NCI-H2107 (cell line): ENCODE measurements around the gene PKD1.

ENCODE experiments used
- DNase-seq: peaks from one replicate; lab custom pipeline; 2025; lab: John Stamatoyannopoulos, UW

PKD1 gene

GRCh38 chr16:2087748-2088631 is 47.7 kb downstream of the PKD1 start:
- DNase-seq = no peak

- DNase-seq = no peak
Observed at GRCh38 chr16:2086812-2087747, 48.6 kb downstream of the PKD1 start.

GRCh38 chr16:2086106-2086742 is 49.5 kb downstream of the PKD1 start:
- no peak for DNase-seq

GRCh38 chr16:2085669-2086068 is 50.0 kb downstream of the PKD1 start:
- no peak for DNase-seq

- DNase-seq = no peak
Observed at GRCh38 chr16:2084895-2085625, 50.6 kb downstream of the PKD1 start.

GRCh38 chr16:2083876-2084780 is 51.6 kb downstream of the PKD1 start:
- no peak for DNase-seq

GRCh38 chr16:2083409-2083808 is 52.3 kb downstream of the PKD1 start:
- DNase-seq = no peak

GRCh38 chr16:2082983-2083364 is 52.7 kb downstream of the PKD1 start:
- DNase-seq = no peak

GRCh38 chr16:2082171-2082982 is 53.3 kb downstream of the PKD1 start:
- DNase-seq = peak; percentile 89

GRCh38 chr16:2081201-2082084 is 54.3 kb downstream of the PKD1 start:
- DNase-seq = no peak

- no peak for DNase-seq
Observed at GRCh38 chr16:2079991-2080390, 55.7 kb downstream of the PKD1 start.

GRCh38 chr16:2079311-2079800 is 56.3 kb downstream of the PKD1 start:
- DNase-seq = no peak

GRCh38 chr16:2078691-2079090 is 57.0 kb downstream of the PKD1 start:
- DNase-seq = no peak

GRCh38 chr16:2078096-2078495 is 57.6 kb downstream of the PKD1 start:
- no peak for DNase-seq

GRCh38 chr16:2077696-2078095 is 58.0 kb downstream of the PKD1 start:
- no peak for DNase-seq

- no peak for DNase-seq
Observed at GRCh38 chr16:2077016-2077415, 58.7 kb downstream of the PKD1 start.

- no peak for DNase-seq
Observed at GRCh38 chr16:2076072-2076865, 59.4 kb downstream of the PKD1 start.

GRCh38 chr16:2075631-2076030 is 60.1 kb downstream of the PKD1 start:
- DNase-seq = no peak
